Naive thymus-derived CD4-positive, alpha-beta T cell (primary cell): Measurements from ENCODE around the gene ABCC4. TPM values are rescaled to one million over a fixed set of nuclear protein-coding genes. Genes with fewer than 3 reads are reported as not detected.
"Not testable (repeated sequence)": the region's sequence is repeated elsewhere in the genome, so short reads cannot be mapped to it uniquely, and the experiment has no call there.

ENCODE experiments used
- ATAC-seq: fragments of 150-1000 bp; cut with Tn5 transposase; 2 replicates; pipeline ENCODE4 v1.10.0; 2021; ENCODE audit warnings: mild to moderate bottlenecking, moderate library complexity
- CTCF ChIA-PET: fragments of 350-600 bp; sonication (Branson Sonifier 250); formaldehyde crosslinking; loops from one replicate; lab custom pipeline; 2021; ENCODE audit warnings: antibody characterized with exemption; lab: Charles Lee
- POLR2A ChIA-PET: fragments of 350-600 bp; sonication (Branson Sonifier 250); formaldehyde crosslinking; loops from one replicate; lab custom pipeline; 2021; ENCODE audit warnings: antibody characterized with exemption, inconsistent platforms; lab: Charles Lee
- DNase-seq, 9 donors: peaks; one replicate each; pipeline versions ENCODE4 v3.0.0 to v3.0.0-alpha.2; 2020 to 2022; ENCODE audit warnings: mixed read lengths in 1 of 9
- H3K27ac ChIP-seq: one replicate; pipeline ENCODE4 v1.7.0; 2013; ENCODE audit warnings: mild to moderate bottlenecking, low read depth, low read length, moderate library complexity
- H3K27me3 ChIP-seq, 2 donors: one replicate each; pipeline ENCODE4 v1.7.0; 2013; ENCODE audit warnings: low read length in 2 of 2, mild to moderate bottlenecking in 2 of 2, moderate library complexity in 2 of 2; ENCODE audit not compliant: control insufficient read depth in 2 of 2, insufficient read depth in 2 of 2
- H3K36me3 ChIP-seq, 3 experiments: 1 replicate in 2 of 3; 2 replicates in 1 of 3; pipeline ENCODE4 v1.7.0; 2013; ENCODE audit warnings: low read length in 3 of 3, mild to moderate bottlenecking in 3 of 3, moderate library complexity in 1 of 3; ENCODE audit not compliant: insufficient read depth in 3 of 3, control insufficient read depth in 2 of 3
- H3K4me1 ChIP-seq, 2 donors: one replicate each; pipeline ENCODE4 v1.7.0; 2013; ENCODE audit warnings: low read length in 2 of 2, mild to moderate bottlenecking in 2 of 2, moderate library complexity in 1 of 2; ENCODE audit not compliant: control insufficient read depth in 2 of 2, insufficient read depth in 2 of 2
- H3K4me3 ChIP-seq: 2 replicates; pipeline ENCODE4 v1.7.0; 2013; ENCODE audit warnings: mild to moderate bottlenecking, low read length
- H3K9me3 ChIP-seq, 3 experiments: 1 replicate in 2 of 3; 2 replicates in 1 of 3; pipeline ENCODE4 v1.7.0; 2013; ENCODE audit warnings: low read length in 3 of 3; ENCODE audit not compliant: control insufficient read depth in 2 of 3
- H3K27ac Mint-ChIP-seq, 9 donors: one replicate each; pipeline ENCODE4 v1.8.0; 2020 to 2022; ENCODE audit warnings: mixed read lengths in 9 of 9, mild to moderate bottlenecking in 8 of 9, moderate library complexity in 5 of 9, inconsistent platforms in 2 of 9
- H3K27me3 Mint-ChIP-seq, 5 donors: one replicate each; pipeline ENCODE4 v1.8.0; 2021 to 2022; ENCODE audit warnings: mixed read lengths in 5 of 5, mild to moderate bottlenecking in 1 of 5
- H3K36me3 Mint-ChIP-seq, 5 donors: one replicate each; pipeline ENCODE4 v1.8.0; 2020 to 2022; ENCODE audit warnings: mixed read lengths in 5 of 5, mild to moderate bottlenecking in 3 of 5, inconsistent platforms in 1 of 5
- H3K4me1 Mint-ChIP-seq, 7 donors: one replicate each; pipeline ENCODE4 v1.8.0; 2020 to 2022; ENCODE audit warnings: mixed read lengths in 7 of 7, mild to moderate bottlenecking in 3 of 7, inconsistent platforms in 1 of 7
- H3K4me3 Mint-ChIP-seq, 10 donors: one replicate each; pipeline ENCODE4 v1.8.0; 2020 to 2022; ENCODE audit warnings: mild to moderate bottlenecking in 10 of 10, mixed read lengths in 10 of 10, moderate library complexity in 6 of 10, inconsistent platforms in 2 of 10
- H3K9me3 Mint-ChIP-seq, 11 donors: one replicate each; pipeline ENCODE4 v1.8.0; 2020 to 2022; ENCODE audit warnings: mixed read lengths in 11 of 11, mild to moderate bottlenecking in 4 of 11, inconsistent platforms in 1 of 11, moderate library complexity in 1 of 11
- intact Hi-C, 2 donors: fragments of 100-400 bp; cut with micrococcal nuclease; formaldehyde crosslinking; loops; one replicate each; pipeline ENCODE4 v1.15.1; 2023
- polyA plus RNA-seq, 2 donors: library from polyadenylated mRNA; unstranded; fragments of 300-500 nt; fragmentation: Illumina TruSeq; gene quantifications; one replicate each; pipeline ENCODE4 v1.2.3, GENCODE V29; 2021
- total RNA-seq, 6 experiments: library from RNA in 5 of 6; stranded (reverse) in 5 of 6; gene quantifications; 1 replicate in 5 of 6; 2 replicates in 1 of 6; pipeline ENCODE4 v1.2.3 and lab custom pipeline; 2021 to 2026

The ABCC4 gene
- total and polyA plus RNA-seq, 7 experiments from 2014 or later: 3.5 to 9.2 (median 7.3) TPM

GRCh38 chr13:95199896-95200295, 101.4 kb downstream of the ABCC4 start:
- Mint-ChIP-seq H3K4me3 (no peak overlapping the region), H3K9me3 (peaks cover 0 to 15% (median 3%) of the 10 kb centered on the region in 11 donors), H3K4me1 (peaks cover 0 to 6% (median 0%) of the 10 kb centered on the region in 7 donors), H3K27me3 (no peaks in the 10 kb centered on the region), H3K27ac (no peak overlapping the region), H3K36me3 (peaks cover 9 to 55% (median 32%) of the 10 kb centered on the region in 5 donors)
- DNase-seq (no peak), ATAC-seq (no peak)
- intact Hi-C loops: no loop called here
- no peak overlapping the region for H3K4me3 ChIP-seq
- CTCF ChIA-PET: no interaction called here
- peaks cover 0 to 8% (median 0%) of the 10 kb centered on the region in 3 experiments for H3K36me3 ChIP-seq
- no peak overlapping the region for H3K27ac ChIP-seq
- no peaks in the 10 kb centered on the region for H3K4me1 ChIP-seq
- no peaks in the 10 kb centered on the region for H3K27me3 ChIP-seq
- POLR2A ChIA-PET: interaction anchor here (0.6 kb wide), 1 partner anchor 1006 kb away, joined by 3 read pairs; no protein-coding TSS in a partner anchor
- H3K9me3 ChIP-seq: no peaks in the 10 kb centered on the region

DNA sequence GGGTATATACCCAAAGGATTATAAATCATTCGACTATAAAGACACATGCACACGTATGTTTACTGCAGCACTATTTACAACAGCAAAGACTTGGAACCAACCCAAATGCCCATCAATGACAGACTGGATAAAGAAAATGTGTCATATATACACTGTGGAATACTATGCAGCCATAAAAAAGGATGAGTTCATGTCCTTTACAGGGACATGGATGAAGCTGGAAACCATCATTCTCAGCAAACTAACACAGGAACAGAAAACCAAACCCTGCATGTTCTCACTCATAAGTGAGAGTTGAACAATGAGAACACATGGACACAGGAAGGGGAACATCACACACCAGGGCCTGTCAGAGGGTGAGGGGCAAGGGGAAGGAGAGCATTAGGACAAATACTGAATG, 102.6 kb downstream of the ABCC4 start:
- POLR2A ChIA-PET, H3K4me3 Mint-ChIP-seq, H3K27me3 ChIP-seq, H3K4me1 ChIP-seq, H3K36me3 ChIP-seq, DNase-seq, intact Hi-C loops, H3K27ac ChIP-seq, H3K9me3 ChIP-seq, H3K27me3 Mint-ChIP-seq, H3K4me1 Mint-ChIP-seq, ATAC-seq, H3K4me3 ChIP-seq: not testable (repeated sequence)
- peaks cover 9 to 48% (median 27%) of the 10 kb centered on the region in 5 donors for H3K36me3 Mint-ChIP-seq
- CTCF ChIA-PET: interaction anchor here (1.5 kb wide), 1 partner anchor 9 kb away, joined by 4 read pairs; no protein-coding TSS in a partner anchor
- peak overlapping the region in 1 of 9 donors; percentile 46 for H3K27ac Mint-ChIP-seq
- peaks cover 0 to 15% (median 3%) of the 10 kb centered on the region in 11 donors for H3K9me3 Mint-ChIP-seq

DNA sequence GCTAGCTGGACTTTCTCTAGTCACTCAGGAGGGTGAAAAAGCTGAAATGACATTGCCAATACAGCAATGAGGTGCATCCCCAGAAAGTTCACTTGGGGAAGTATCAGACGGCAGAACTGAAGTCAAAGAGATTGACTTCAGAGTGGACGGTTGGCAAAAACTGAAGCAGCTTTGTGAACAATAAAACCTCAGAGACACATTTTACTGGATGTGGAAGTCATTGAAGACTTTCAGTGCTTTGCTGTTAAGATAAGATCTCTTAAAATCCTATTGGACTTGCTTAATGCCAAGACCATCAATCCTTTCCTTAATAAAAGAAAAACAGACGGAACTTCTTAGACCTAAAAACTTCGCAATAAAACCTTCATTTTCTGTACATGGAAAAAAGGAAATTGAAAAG, 103.7 kb downstream of the ABCC4 start:
- no peaks in the 10 kb centered on the region for H3K36me3 ChIP-seq
- DNase-seq (no peak), ATAC-seq (no peak)
- no peaks in the 10 kb centered on the region for H3K27me3 ChIP-seq
- H3K27ac ChIP-seq: no peak overlapping the region
- no peaks in the 10 kb centered on the region for H3K9me3 ChIP-seq
- H3K4me3 Mint-ChIP-seq: no peak overlapping the region
- H3K27ac Mint-ChIP-seq: peak overlapping the region in 1 of 9 donors; percentile 54
- H3K36me3 Mint-ChIP-seq: peaks cover 9 to 48% (median 27%) of the 10 kb centered on the region in 5 donors
- no peak overlapping the region for H3K4me3 ChIP-seq
- no peaks in the 10 kb centered on the region for H3K27me3 Mint-ChIP-seq
- CTCF ChIA-PET: no interaction called here
- POLR2A ChIA-PET: no interaction called here
- H3K4me1 ChIP-seq: no peaks in the 10 kb centered on the region
- peaks cover 0 to 15% (median 3%) of the 10 kb centered on the region in 11 donors for H3K9me3 Mint-ChIP-seq
- H3K4me1 Mint-ChIP-seq: peaks cover 0 to 6% (median 0%) of the 10 kb centered on the region in 7 donors
- intact Hi-C loops: no loop called here

GRCh38 chr13:95195146-95195545, 106.1 kb downstream of the ABCC4 start:
- H3K36me3 ChIP-seq: no peaks in the 10 kb centered on the region
- H3K27me3 ChIP-seq: no peaks in the 10 kb centered on the region
- no peak overlapping the region for H3K4me3 Mint-ChIP-seq
- no peak overlapping the region for H3K27ac Mint-ChIP-seq
- no peaks in the 10 kb centered on the region for H3K4me1 ChIP-seq
- no peaks in the 10 kb centered on the region for H3K9me3 ChIP-seq
- H3K27ac ChIP-seq: no peak overlapping the region
- DNase-seq: no peak
- peaks cover 9 to 34% (median 13%) of the 10 kb centered on the region in 5 donors for H3K36me3 Mint-ChIP-seq
- H3K27me3 Mint-ChIP-seq: no peaks in the 10 kb centered on the region
- no peak for ATAC-seq
- intact Hi-C loops: no loop called here
- H3K4me1 Mint-ChIP-seq: peaks cover 0 to 6% (median 0%) of the 10 kb centered on the region in 7 donors
- no peak overlapping the region for H3K4me3 ChIP-seq
- ChIA-PET CTCF (no interaction called here), POLR2A (no interaction called here)
- H3K9me3 Mint-ChIP-seq: peaks cover 0 to 15% (median 3%) of the 10 kb centered on the region in 11 donors

DNA sequence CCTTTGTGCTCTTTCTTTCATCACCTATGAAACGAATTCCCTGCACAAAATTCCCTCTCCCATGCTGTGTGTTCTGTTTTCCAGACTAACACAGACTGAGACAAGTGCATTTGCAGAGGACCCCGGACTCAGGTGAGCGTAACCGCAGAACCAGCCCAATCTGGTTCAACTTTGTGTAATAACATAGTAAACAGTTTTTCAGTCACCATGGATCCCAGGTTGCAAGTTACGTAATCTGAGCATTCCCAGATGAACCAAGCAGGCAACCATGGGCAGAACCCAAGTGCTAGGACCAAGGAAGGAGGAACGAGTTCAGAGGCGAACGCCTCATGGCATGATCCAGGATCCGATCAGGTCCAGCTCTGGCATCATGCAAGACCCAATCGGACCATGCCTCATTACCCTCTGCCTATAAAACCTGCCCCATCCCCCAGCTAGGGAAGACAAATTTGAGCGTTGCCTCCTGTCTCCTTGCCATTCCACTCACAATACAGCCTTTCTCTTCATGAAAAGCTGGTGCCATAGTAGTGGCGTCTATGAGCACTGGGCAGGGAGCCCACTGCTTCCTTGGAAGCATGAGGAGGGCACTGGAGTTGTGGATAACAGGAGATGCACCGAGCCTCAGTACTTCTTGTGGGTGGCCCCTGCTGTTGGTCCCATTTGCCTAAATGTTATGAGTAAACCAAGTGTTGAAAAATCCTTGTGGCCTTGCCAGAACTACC, 107.6 kb downstream of the ABCC4 start:
- H3K4me1 ChIP-seq: no peaks in the 10 kb centered on the region
- CTCF ChIA-PET: interaction anchor here (0.6 to 2.5 kb wide), 2 partner anchors 187 to 215 kb away, joined by 3 to 21 read pairs; no protein-coding TSS in a partner anchor
- Mint-ChIP-seq H3K9me3 (peaks cover 0 to 10% (median 0%) of the 10 kb centered on the region in 11 donors), H3K27me3 (no peaks in the 10 kb centered on the region), H3K4me3 (no peak overlapping the region), H3K36me3 (peaks cover 0 to 19% (median 5%) of the 10 kb centered on the region in 5 donors), H3K4me1 (peaks cover 2 to 12% (median 7%) of the 10 kb centered on the region in 7 donors), H3K27ac (peak overlapping the region in 2 of 9 donors; percentile 25 to 26)
- DNase-seq (no peak), ATAC-seq (no peak)
- no peaks in the 10 kb centered on the region for H3K27me3 ChIP-seq
- H3K36me3 ChIP-seq: no peaks in the 10 kb centered on the region
- no peak overlapping the region for H3K4me3 ChIP-seq
- H3K9me3 ChIP-seq: no peaks in the 10 kb centered on the region
- H3K27ac ChIP-seq: no peak overlapping the region
- intact Hi-C loops: no loop called here
- POLR2A ChIA-PET: no interaction called here

DNA sequence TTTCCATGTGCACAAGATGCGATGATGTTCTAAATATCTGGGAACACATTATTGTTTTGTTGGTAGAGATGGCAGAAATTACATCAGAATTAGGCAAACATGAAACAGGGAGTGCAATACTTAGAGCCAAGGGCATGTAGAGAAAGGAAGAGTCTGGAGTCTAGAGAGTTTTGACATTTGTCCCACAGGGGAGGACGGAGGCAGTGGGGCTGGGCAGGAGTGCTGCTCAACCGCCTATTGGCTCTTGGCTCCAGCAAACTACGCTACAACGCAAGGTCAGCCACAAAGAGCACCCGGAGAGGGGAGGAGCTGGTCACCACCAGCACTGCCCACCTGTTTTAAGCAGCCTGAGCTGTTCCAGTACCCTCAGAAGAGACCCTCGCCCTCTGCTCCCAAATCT, 108.3 kb downstream of the ABCC4 start:
- peaks cover 2 to 18% (median 14%) of the 10 kb centered on the region in 7 donors for H3K4me1 Mint-ChIP-seq
- Histone ChIP-seq H3K27ac (no peak overlapping the region), H3K4me1 (no peaks in the 10 kb centered on the region), H3K36me3 (no peaks in the 10 kb centered on the region), H3K27me3 (no peaks in the 10 kb centered on the region), H3K9me3 (no peaks in the 10 kb centered on the region), H3K4me3 (no peak overlapping the region)
- H3K9me3 Mint-ChIP-seq: peaks cover 0 to 10% (median 0%) of the 10 kb centered on the region in 11 donors
- ChIA-PET POLR2A (no interaction called here), CTCF (interaction anchor here (0.8 to 5.6 kb wide), 3 partner anchors 13 to 212 kb away, joined by 3 to 103 read pairs (median 21); no protein-coding TSS in a partner anchor)
- ATAC-seq (no peak), DNase-seq (no peak)
- H3K27ac Mint-ChIP-seq: peak overlapping the region in 1 of 9 donors; percentile 26
- no peaks in the 10 kb centered on the region for H3K27me3 Mint-ChIP-seq
- H3K4me3 Mint-ChIP-seq: no peak overlapping the region
- H3K36me3 Mint-ChIP-seq: peaks cover 0 to 17% (median 2%) of the 10 kb centered on the region in 5 donors
- intact Hi-C loops: no loop called here
